Astrocyte (in vitro differentiated cells and primary cell): Measurements from ENCODE around the gene LEP.
"Not testable (repeated sequence)": the region's sequence is repeated elsewhere in the genome, so short reads cannot be mapped to it uniquely, and the experiment has no call there.

Source experiments
- EZH2 ChIP-seq: IDR thresholded peaks from 2 replicates; pipeline ENCODE4 v1.6.1; 2012; ENCODE audit warnings: mild to moderate bottlenecking, low read length, inconsistent platforms; ENCODE audit not compliant: insufficient read depth
- TF ChIP-seq, protein P1 (sequence below): IDR thresholded peaks from 2 replicates; pipeline ENCODE4 v1.5.1; 2011; ENCODE audit warnings: low read depth, mild to moderate bottlenecking, inconsistent platforms, low read length, moderate library complexity; ENCODE audit not compliant: insufficient read depth

DNA sequence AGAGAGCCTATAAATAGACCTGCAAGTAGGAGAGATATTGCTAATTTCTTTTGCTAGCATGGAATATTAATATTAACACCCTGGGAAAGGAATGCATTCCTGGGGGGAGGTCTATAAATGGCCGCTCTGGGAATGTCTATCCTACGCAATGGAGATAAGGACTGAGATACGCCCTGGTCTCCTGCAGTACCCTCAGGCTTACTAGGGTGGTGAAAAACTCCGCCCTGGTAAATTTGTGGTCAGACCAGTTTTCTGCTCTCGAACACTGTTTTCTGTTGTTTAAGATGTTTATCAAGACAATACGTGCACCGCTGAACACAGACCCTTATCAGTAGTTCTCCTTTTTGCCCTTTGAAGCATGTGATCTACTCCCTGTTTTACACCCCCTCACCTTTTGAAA lies 1.9 kb upstream of the LEP start:
- TF ChIP-seq, protein P1, sequence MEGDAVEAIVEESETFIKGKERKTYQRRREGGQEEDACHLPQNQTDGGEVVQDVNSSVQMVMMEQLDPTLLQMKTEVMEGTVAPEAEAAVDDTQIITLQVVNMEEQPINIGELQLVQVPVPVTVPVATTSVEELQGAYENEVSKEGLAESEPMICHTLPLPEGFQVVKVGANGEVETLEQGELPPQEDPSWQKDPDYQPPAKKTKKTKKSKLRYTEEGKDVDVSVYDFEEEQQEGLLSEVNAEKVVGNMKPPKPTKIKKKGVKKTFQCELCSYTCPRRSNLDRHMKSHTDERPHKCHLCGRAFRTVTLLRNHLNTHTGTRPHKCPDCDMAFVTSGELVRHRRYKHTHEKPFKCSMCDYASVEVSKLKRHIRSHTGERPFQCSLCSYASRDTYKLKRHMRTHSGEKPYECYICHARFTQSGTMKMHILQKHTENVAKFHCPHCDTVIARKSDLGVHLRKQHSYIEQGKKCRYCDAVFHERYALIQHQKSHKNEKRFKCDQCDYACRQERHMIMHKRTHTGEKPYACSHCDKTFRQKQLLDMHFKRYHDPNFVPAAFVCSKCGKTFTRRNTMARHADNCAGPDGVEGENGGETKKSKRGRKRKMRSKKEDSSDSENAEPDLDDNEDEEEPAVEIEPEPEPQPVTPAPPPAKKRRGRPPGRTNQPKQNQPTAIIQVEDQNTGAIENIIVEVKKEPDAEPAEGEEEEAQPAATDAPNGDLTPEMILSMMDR = not testable (repeated sequence)
- TF ChIP-seq EZH2 = not testable (repeated sequence)
